Head of caudate nucleus (tissue), 42 donors: ENCODE results near the gene MEGF11.
"Not testable (repeated sequence)": the region's sequence is repeated elsewhere in the genome, so short reads cannot be mapped to it uniquely, and the experiment has no call there.

Experiments used
- DNase-seq, 42 donors: peaks; one replicate each; pipeline versions ENCODE4 v3.0.0 to v3.0.0-alpha.2; 2020 to 2021; ENCODE audit warnings: mixed read lengths in 7 of 42
- intact Hi-C: fragments of 100-400 bp; cut with DNase I; formaldehyde crosslinking; loops from one replicate; pipeline ENCODE4 v1.15.0; 2022

Gene MEGF11

GRCh38 chr15:66284271-66284670, 30.7 kb upstream of the MEGF11 start:
- intact Hi-C loops: no loop called here
- DNase-seq: peak in 36 of 42 donors; percentile 9 to 86 (median 54)

- intact Hi-C loops: no loop called here
- no peak for DNase-seq
Measured at GRCh38 chr15:66278671-66279070, 25.1 kb upstream of the MEGF11 start.

GRCh38 chr15:66278056-66278455, 24.5 kb upstream of the MEGF11 start:
- intact Hi-C loops: no loop called here
- DNase-seq: no peak

- intact Hi-C loops: no loop called here
- DNase-seq: no peak
Measured at GRCh38 chr15:66276546-66276945, 23.0 kb upstream of the MEGF11 start.

- intact Hi-C loops: no loop called here
- no peak for DNase-seq
Measured at GRCh38 chr15:66275352-66275751, 21.8 kb upstream of the MEGF11 start.

- intact Hi-C loops: no loop called here
- DNase-seq: no peak
Measured at GRCh38 chr15:66270932-66271331, 17.4 kb upstream of the MEGF11 start.

- DNase-seq: peak in 4 of 42 donors; percentile 18 to 61 (median 49)
- intact Hi-C loops: no loop called here
Measured at GRCh38 chr15:66269326-66270090, 16.0 kb upstream of the MEGF11 start.

GRCh38 chr15:66264859-66265513, 11.4 kb upstream of the MEGF11 start:
- no peak for DNase-seq
- intact Hi-C loops: no loop called here

- intact Hi-C loops, DNase-seq: not testable (repeated sequence)
Measured at GRCh38 chr15:66262837-66263236, 9.3 kb upstream of the MEGF11 start.

- DNase-seq: no peak
- intact Hi-C loops: no loop called here
Measured at GRCh38 chr15:66261056-66261455, 7.5 kb upstream of the MEGF11 start.

- intact Hi-C loops: no loop called here
- no peak for DNase-seq
Measured at GRCh38 chr15:66256692-66257091, 3.1 kb upstream of the MEGF11 start.

GRCh38 chr15:66254951-66255676, 1.6 kb upstream of the MEGF11 start:
- no peak for DNase-seq
- intact Hi-C loops: no loop called here

- no peak for DNase-seq
- intact Hi-C loops: no loop called here
Measured at GRCh38 chr15:66254089-66254950, 770 bp upstream of the MEGF11 start.

GRCh38 chr15:66252685-66253417, 699 bp downstream of the MEGF11 start:
- intact Hi-C loops: no loop called here
- DNase-seq: peak in 8 of 42 donors; percentile 6 to 31 (median 22)

GRCh38 chr15:66251790-66252684, 1.5 kb downstream of the MEGF11 start:
- DNase-seq: peak in 41 of 42 donors; percentile 17 to 84 (median 63)
- intact Hi-C loops: no loop called here

- intact Hi-C loops: no loop called here
- no peak for DNase-seq
Measured at GRCh38 chr15:66251065-66251789, 2.3 kb downstream of the MEGF11 start.
